ENCODE data around the gene RAX2.

- TF ChIP-seq POLR2AphosphoS5 (IDR thresholded peaks at IDR 0.05) (no peak), CTCF (IDR thresholded peaks at IDR 0.05) (no peak), POLR2A (IDR thresholded peaks at IDR 0.05; ENCODE audit: low read depth) (no peak)
Observed at GRCh38 chr19:3771000-3771905, 775 bp downstream of the RAX2 start.
